Activated CD4-positive, alpha-beta T cell treated with anti-CD3 and anti-CD28 coated beads, Interleukin-2, amount 10 ng/mL, durations not matched to agents 7 days and 5 days (primary cell): ENCODE measurements around the gene IFT27. TPM values are rescaled to one million over a fixed set of nuclear protein-coding genes. Genes with fewer than 3 reads are reported as not detected.

Source experiments
- CTCF ChIA-PET: fragments of 350-600 bp; sonication (Branson Sonifier 250); formaldehyde crosslinking; loops from one replicate; lab custom pipeline; 2021; ENCODE audit warnings: antibody characterized with exemption; lab: Charles Lee
- POLR2A ChIA-PET: fragments of 350-600 bp; sonication (Branson Sonifier 250); formaldehyde crosslinking; loops from one replicate; lab custom pipeline; 2021; ENCODE audit warnings: antibody characterized with exemption; lab: Charles Lee
- DNase-seq: peaks from one replicate; pipeline ENCODE4 v3.0.0-alpha.2; 2020
- H3K27ac Mint-ChIP-seq: one replicate; pipeline ENCODE4 v1.8.0; 2021; ENCODE audit warnings: mild to moderate bottlenecking, moderate library complexity, mixed read lengths
- H3K27me3 Mint-ChIP-seq: one replicate; pipeline ENCODE4 v1.8.0; 2021; ENCODE audit warnings: mixed read lengths
- H3K36me3 Mint-ChIP-seq: one replicate; pipeline ENCODE4 v1.8.0; 2021; ENCODE audit warnings: low read depth, mixed read lengths
- H3K4me1 Mint-ChIP-seq: one replicate; pipeline ENCODE4 v1.8.0; 2021; ENCODE audit warnings: mixed read lengths
- H3K4me3 Mint-ChIP-seq: one replicate; pipeline ENCODE4 v1.8.0; 2021; ENCODE audit warnings: mild to moderate bottlenecking, moderate library complexity, mixed read lengths
- H3K9me3 Mint-ChIP-seq: one replicate; pipeline ENCODE4 v1.8.0; 2021; ENCODE audit warnings: mixed read lengths
- total RNA-seq, 2 experiments: library from RNA; stranded (reverse); gene quantifications; one replicate each; pipeline ENCODE4 v1.2.3, GENCODE V29; 2021

Gene IFT27
- total RNA-seq, 2 experiments from 2014 or later = 20.7 to 29.0 TPM

DNA sequence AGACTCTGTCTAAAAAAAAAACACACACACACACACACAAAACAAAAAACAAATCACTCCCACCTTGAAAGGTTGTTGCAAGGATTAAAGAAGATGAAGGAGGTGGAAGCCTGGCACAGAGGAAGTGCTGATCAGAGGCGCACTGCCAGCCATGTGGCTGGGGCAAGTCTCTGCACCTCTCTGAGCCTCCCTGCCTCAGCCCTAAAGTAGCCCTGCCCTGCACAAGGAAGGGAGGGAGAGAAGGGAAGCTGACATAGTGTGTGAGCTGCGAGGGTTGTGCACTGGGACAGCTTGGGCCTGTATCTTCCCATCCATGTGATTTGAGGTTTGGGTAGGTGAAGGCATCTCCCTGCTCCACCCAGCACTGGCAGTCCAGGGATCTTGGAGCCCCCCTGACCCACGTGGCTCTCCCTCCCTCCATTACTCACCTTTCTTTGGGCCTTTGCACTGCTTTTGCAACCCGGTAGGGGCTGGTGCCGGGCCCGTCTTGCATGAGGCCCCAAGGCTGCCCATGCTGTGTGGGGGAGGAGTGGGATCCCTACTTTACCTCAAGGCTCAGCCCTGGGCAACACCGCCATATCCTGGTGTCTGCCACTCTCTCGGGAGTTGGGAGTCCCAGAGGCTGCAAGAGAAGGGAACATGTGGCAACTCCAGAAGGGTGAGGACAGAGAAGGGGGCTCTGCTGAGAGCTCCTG is 30.5 kb downstream of the IFT27 start:
- Mint-ChIP-seq H3K27me3 (peaks cover 4% of the 10 kb centered on the region), H3K4me3 (no peak overlapping the region), H3K4me1 (no peaks in the 10 kb centered on the region), H3K27ac (no peak overlapping the region), H3K36me3 (no peaks in the 10 kb centered on the region), H3K9me3 (no peaks in the 10 kb centered on the region)
- DNase-seq = no peak
- POLR2A ChIA-PET = no interaction called here
- CTCF ChIA-PET = interaction anchor here (2.1 to 2.4 kb wide), 2 partner anchors 11 to 13 kb away, joined by 6 to 8 read pairs; no protein-coding TSS in a partner anchor

DNA sequence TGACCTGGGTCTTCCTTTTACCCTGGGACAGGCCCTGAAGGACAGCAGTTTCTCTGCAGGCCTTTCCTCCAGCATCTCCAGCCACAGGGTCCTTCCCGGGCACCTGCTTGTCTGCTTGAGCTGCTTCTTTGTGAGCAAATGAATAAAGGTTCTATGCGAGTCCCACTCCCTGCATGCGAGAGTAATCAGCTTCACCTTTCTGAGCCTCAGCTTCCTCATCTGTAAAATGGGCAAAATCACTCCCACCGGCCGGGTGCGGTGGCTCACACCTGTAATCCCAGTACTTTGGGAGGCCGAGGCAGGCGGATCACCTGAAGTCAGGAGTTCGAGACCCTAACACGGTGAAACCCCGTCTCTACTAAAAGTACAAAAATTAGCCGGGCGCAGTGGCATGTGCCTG is 31.1 kb downstream of the IFT27 start:
- Mint-ChIP-seq H3K27ac (no peak overlapping the region), H3K36me3 (no peaks in the 10 kb centered on the region), H3K27me3 (no peaks in the 10 kb centered on the region), H3K9me3 (no peaks in the 10 kb centered on the region), H3K4me3 (no peak overlapping the region), H3K4me1 (no peaks in the 10 kb centered on the region)
- DNase-seq = no peak
- POLR2A ChIA-PET = interaction anchor here (0.6 kb wide), 1 partner anchor 446 kb away, joined by 4 read pairs; no protein-coding TSS in a partner anchor
- CTCF ChIA-PET = interaction anchor here (1.0 to 2.4 kb wide), 2 partner anchors 9 to 13 kb away, joined by 4 to 6 read pairs; no protein-coding TSS in a partner anchor

GRCh38 chr22:36744413-36744765 is 31.5 kb downstream of the IFT27 start:
- no peaks in the 10 kb centered on the region for H3K4me1 Mint-ChIP-seq
- no peaks in the 10 kb centered on the region for H3K27me3 Mint-ChIP-seq
- ChIA-PET CTCF (interaction anchor here (1.0 kb wide), 1 partner anchor 9 kb away, joined by 4 read pairs; no protein-coding TSS in a partner anchor), POLR2A (interaction anchor here (0.6 kb wide), 1 partner anchor 445 kb away, joined by 4 read pairs; no protein-coding TSS in a partner anchor)
- no peak overlapping the region for H3K4me3 Mint-ChIP-seq
- H3K36me3 Mint-ChIP-seq = no peaks in the 10 kb centered on the region
- no peaks in the 10 kb centered on the region for H3K9me3 Mint-ChIP-seq
- no peak for DNase-seq
- no peak overlapping the region for H3K27ac Mint-ChIP-seq

DNA sequence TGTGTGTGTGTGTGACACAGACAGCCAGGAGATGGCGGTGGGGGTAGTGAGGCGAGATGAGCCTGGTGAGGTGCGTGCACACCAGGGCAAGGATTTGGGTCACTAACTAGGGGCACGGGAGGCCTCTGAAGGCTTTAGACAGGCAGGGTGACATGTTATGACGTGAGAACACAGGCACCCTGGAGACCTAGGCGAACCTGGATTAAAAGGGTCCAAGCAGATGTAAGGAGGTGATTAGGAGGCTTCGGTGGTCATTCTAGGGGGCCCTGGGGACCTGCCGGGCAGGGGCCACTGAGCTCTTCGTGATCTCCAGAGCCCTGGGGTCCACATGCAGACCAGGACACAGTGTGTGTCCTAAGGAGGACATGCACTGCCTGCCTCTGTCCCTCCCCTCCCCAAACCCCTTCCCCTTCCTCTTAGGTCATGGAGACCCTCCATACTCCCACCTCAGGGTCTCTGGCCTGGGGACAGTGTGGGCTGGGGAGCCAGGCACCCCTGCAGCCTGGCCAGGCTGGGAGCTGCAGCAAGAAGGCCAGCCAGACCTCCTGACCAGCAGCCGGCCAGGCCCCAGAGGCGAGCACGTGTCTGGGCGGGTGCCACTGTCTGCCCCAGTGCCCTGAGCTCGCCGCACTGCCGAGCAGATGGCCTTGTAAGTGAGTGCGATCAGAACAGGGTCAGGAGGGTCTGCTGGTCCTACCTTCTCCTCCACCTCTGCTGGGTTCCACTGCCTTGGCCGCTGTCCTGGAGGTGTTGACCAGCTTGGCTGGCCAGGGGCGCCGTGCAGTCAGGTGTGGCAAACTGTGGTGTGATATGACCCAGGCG is 32.1 kb downstream of the IFT27 start:
- ChIA-PET POLR2A (no interaction called here), CTCF (interaction anchor here (1.0 to 1.3 kb wide), 2 partner anchors 8 to 17 kb away, joined by 3 to 4 read pairs; no protein-coding TSS in a partner anchor)
- Mint-ChIP-seq H3K4me3 (no peak overlapping the region), H3K4me1 (no peaks in the 10 kb centered on the region), H3K27ac (no peak overlapping the region), H3K36me3 (no peaks in the 10 kb centered on the region), H3K27me3 (peaks cover 2% of the 10 kb centered on the region), H3K9me3 (no peaks in the 10 kb centered on the region)
- no peak for DNase-seq

- no peak overlapping the region for H3K27ac Mint-ChIP-seq
- CTCF ChIA-PET = interaction anchor here (0.6 to 1.3 kb wide), 3 partner anchors 10 to 513 kb away, joined by 3 read pairs; no protein-coding TSS in a partner anchor
- no peaks in the 10 kb centered on the region for H3K9me3 Mint-ChIP-seq
- no peak for DNase-seq
- H3K27me3 Mint-ChIP-seq = peaks cover 3% of the 10 kb centered on the region
- H3K36me3 Mint-ChIP-seq = no peaks in the 10 kb centered on the region
- no peaks in the 10 kb centered on the region for H3K4me1 Mint-ChIP-seq
- POLR2A ChIA-PET = no interaction called here
- H3K4me3 Mint-ChIP-seq = no peak overlapping the region
Measured at GRCh38 chr22:36743011-36743410, 32.9 kb downstream of the IFT27 start.

GRCh38 chr22:36741968-36742367 is 34.0 kb downstream of the IFT27 start:
- CTCF ChIA-PET = interaction anchor here (1.1 kb wide), 1 partner anchor 15 kb away, joined by 3 read pairs; no protein-coding TSS in a partner anchor

GRCh38 chr22:36741204-36741793 is 34.6 kb downstream of the IFT27 start:
- POLR2A ChIA-PET = no interaction called here
- no peak overlapping the region for H3K4me3 Mint-ChIP-seq

More at GRCh38 chr22:36741968-36742367, 34.0 kb downstream of the IFT27 start:
- POLR2A ChIA-PET = no interaction called here
- Mint-ChIP-seq H3K27me3 (peaks cover 9% of the 10 kb centered on the region), H3K4me1 (no peaks in the 10 kb centered on the region), H3K27ac (no peak overlapping the region), H3K4me3 (no peak overlapping the region), H3K36me3 (no peaks in the 10 kb centered on the region), H3K9me3 (no peaks in the 10 kb centered on the region)
- no peak for DNase-seq

DNA sequence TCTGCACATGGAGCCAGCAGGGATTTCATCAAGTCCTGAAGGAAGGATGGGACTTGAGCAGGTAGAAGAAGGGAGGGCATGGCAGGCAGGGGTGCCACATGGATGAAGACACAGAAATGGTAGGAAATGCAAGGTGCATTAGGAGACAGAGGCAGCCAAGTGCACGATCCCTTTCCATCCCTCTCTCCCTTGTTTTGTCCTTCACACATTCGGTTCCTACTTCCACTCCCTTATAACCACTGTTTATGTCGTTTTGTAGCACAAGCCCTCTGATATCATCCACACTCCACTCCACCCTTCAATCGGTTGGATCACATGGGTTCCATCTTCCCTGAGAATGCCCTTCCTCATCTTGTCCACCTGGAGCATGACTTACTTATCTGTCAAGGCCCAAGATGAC is 35.2 kb downstream of the IFT27 start:
- no peak overlapping the region for H3K4me3 Mint-ChIP-seq
- no peaks in the 10 kb centered on the region for H3K9me3 Mint-ChIP-seq
- no peak overlapping the region for H3K27ac Mint-ChIP-seq
- no peak for DNase-seq
- no peaks in the 10 kb centered on the region for H3K36me3 Mint-ChIP-seq
- POLR2A ChIA-PET = no interaction called here
- peaks cover 9% of the 10 kb centered on the region for H3K27me3 Mint-ChIP-seq
- no peaks in the 10 kb centered on the region for H3K4me1 Mint-ChIP-seq
- CTCF ChIA-PET = no interaction called here

More at GRCh38 chr22:36741204-36741793, 34.6 kb downstream of the IFT27 start:
- Mint-ChIP-seq H3K27me3 (peaks cover 9% of the 10 kb centered on the region), H3K4me1 (no peaks in the 10 kb centered on the region), H3K36me3 (no peaks in the 10 kb centered on the region), H3K9me3 (no peaks in the 10 kb centered on the region), H3K27ac (no peak overlapping the region)
- CTCF ChIA-PET = interaction anchor here (1.1 kb wide), 1 partner anchor 16 kb away, joined by 3 read pairs; no protein-coding TSS in a partner anchor
- no peak for DNase-seq

DNA sequence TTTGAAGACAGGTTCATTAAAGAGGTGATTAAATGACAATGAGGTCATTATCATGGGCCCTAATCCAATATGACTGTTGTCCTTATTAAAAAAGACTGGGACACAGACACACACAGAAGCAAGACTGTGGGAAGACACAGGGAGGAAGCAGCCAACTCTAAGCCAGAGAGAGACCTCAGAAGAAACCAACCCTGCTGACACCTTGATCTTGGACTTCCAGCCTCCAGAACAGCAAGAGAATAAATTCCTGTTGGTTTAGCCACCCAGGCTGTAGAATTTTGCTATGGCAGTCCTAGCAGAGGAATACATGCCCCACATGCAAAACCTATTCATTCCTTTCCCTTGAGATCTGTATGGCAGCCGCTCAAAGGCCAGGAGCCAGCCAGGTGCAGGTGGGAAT is 36.7 kb downstream of the IFT27 start:
- Mint-ChIP-seq H3K36me3 (no peaks in the 10 kb centered on the region), H3K4me1 (no peaks in the 10 kb centered on the region), H3K4me3 (no peak overlapping the region), H3K27ac (no peak overlapping the region), H3K27me3 (peaks cover 9% of the 10 kb centered on the region), H3K9me3 (no peaks in the 10 kb centered on the region)
- POLR2A ChIA-PET = no interaction called here
- DNase-seq = no peak
- CTCF ChIA-PET = no interaction called here

DNA sequence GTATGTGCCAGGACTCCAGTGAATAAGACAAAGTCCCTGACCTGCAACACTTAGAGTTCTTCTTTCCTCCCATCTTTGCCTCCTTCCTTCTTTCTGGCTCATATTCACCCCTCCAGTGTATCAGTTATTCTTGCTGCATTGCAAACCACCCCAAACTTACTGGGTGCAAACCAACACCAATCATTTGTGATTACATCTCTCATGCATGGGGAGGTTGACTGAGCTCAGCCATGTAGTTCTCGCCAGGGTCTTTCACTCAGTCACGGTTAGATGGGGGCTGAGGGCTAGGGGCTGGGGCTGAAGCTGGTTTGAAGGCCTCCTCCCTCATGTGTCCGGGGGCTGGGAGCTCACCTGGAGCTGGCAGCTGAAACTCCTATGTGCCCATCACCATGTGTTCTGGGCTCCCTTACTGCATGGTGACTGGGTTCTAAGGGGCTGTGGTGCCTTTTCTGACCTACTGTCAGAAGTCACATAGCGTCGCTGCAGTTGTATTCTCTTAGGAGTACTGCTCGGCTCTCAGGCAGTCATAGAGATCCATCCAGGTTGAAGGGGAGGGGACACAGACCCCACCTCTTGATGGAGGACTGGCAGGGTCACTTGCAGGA is 37.4 kb downstream of the IFT27 start:
- H3K4me1 Mint-ChIP-seq = no peaks in the 10 kb centered on the region
- DNase-seq = no peak
- ChIA-PET CTCF (no interaction called here), POLR2A (no interaction called here)
- H3K9me3 Mint-ChIP-seq = no peaks in the 10 kb centered on the region
- no peak overlapping the region for H3K27ac Mint-ChIP-seq
- no peak overlapping the region for H3K4me3 Mint-ChIP-seq
- no peaks in the 10 kb centered on the region for H3K36me3 Mint-ChIP-seq
- H3K27me3 Mint-ChIP-seq = peaks cover 9% of the 10 kb centered on the region

DNA sequence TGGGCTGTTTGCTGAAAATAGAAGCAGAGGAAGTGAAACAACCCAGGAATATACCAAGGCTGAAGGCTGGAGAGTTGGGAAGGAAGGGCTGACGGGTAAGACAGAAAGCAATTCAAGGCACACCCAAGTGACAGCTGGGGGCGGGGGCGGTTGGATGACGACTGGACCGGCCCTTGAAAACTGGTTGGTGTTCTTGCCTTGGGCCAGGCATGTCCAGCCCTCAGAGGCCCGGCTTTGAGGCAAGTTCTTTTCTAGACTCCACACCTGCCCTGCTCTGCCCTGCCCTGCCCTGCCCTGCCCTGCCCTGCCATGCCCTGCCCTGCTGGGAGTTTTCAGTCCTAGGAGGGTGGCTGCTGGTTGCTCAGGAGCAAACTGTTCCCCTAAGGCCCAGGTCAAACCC is 38.1 kb downstream of the IFT27 start:
- DNase-seq = no peak
- no peaks in the 10 kb centered on the region for H3K9me3 Mint-ChIP-seq
- no peaks in the 10 kb centered on the region for H3K36me3 Mint-ChIP-seq
- no peak overlapping the region for H3K27ac Mint-ChIP-seq
- ChIA-PET POLR2A (no interaction called here), CTCF (no interaction called here)
- no peak overlapping the region for H3K4me3 Mint-ChIP-seq
- no peaks in the 10 kb centered on the region for H3K4me1 Mint-ChIP-seq
- H3K27me3 Mint-ChIP-seq = peaks cover 10% of the 10 kb centered on the region

GRCh38 chr22:36736701-36737320 is 39.1 kb downstream of the IFT27 start:
- no peak overlapping the region for H3K27ac Mint-ChIP-seq
- POLR2A ChIA-PET = no interaction called here
- H3K9me3 Mint-ChIP-seq = no peaks in the 10 kb centered on the region
- CTCF ChIA-PET = no interaction called here
- peaks cover 11% of the 10 kb centered on the region for H3K27me3 Mint-ChIP-seq
- H3K4me3 Mint-ChIP-seq = no peak overlapping the region
- no peaks in the 10 kb centered on the region for H3K36me3 Mint-ChIP-seq
- no peaks in the 10 kb centered on the region for H3K4me1 Mint-ChIP-seq
- DNase-seq = no peak
